ENCODE results near the gene MPPED1.

MPPED1 gene

DNA sequence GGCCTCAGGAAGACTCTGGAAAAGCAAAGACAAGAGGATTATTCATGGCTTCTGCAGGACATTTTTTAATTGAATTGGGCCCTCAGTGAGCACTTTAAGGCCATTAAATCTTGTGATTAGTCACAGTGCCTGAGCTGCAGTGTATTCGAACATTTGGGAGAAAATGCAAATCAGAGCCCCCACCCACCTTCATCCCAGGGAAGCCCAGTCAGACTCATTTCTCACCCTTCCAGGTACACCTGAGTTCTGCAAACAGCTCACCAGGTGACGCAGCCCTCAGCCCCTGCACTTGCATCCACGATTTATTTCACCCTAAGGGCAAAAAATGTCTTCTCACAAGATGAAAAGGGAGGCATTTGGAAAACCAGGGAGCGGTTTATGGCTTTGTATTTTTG, 128.7 kb downstream of the MPPED1 start:
- TF ChIP-seq, protein P1, sequence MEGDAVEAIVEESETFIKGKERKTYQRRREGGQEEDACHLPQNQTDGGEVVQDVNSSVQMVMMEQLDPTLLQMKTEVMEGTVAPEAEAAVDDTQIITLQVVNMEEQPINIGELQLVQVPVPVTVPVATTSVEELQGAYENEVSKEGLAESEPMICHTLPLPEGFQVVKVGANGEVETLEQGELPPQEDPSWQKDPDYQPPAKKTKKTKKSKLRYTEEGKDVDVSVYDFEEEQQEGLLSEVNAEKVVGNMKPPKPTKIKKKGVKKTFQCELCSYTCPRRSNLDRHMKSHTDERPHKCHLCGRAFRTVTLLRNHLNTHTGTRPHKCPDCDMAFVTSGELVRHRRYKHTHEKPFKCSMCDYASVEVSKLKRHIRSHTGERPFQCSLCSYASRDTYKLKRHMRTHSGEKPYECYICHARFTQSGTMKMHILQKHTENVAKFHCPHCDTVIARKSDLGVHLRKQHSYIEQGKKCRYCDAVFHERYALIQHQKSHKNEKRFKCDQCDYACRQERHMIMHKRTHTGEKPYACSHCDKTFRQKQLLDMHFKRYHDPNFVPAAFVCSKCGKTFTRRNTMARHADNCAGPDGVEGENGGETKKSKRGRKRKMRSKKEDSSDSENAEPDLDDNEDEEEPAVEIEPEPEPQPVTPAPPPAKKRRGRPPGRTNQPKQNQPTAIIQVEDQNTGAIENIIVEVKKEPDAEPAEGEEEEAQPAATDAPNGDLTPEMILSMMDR (IDR thresholded peaks at IDR 0.05; ENCODE audit: insufficient read depth, low read length, poor library complexity, severe bottlenecking): no peak
- H2AFZ ChIP-seq (ENCODE audit: low read depth, low read length, severe bottlenecking): no peak overlapping the region
- no peaks in the 10 kb centered on the region for H3K36me3 ChIP-seq (ENCODE audit: low read length)
- no peak overlapping the region for H3K4me3 ChIP-seq (ENCODE audit: insufficient read depth, low read length, poor library complexity, severe bottlenecking)
- H3K27ac ChIP-seq (ENCODE audit: low read depth, low read length): no peak overlapping the region
- H3K79me2 ChIP-seq (ENCODE audit: insufficient read depth, low read length): no peaks in the 10 kb centered on the region
- H4K20me1 ChIP-seq (ENCODE audit: low read depth, low read length): no peaks in the 10 kb centered on the region
- H3K9ac ChIP-seq (ENCODE audit: low read length): no peak overlapping the region
- H3K9me2 ChIP-seq (replicated peaks; ENCODE audit: insufficient read depth, low read length): no peaks in the 10 kb centered on the region
- H3K4me2 ChIP-seq (ENCODE audit: low read depth, low read length, poor library complexity, severe bottlenecking): no peak overlapping the region
- no peaks in the 10 kb centered on the region for H3K27me3 ChIP-seq (ENCODE audit: low read length)
- no peaks in the 10 kb centered on the region for H3F3A ChIP-seq (ENCODE audit: insufficient read depth)
- H3K9me3 ChIP-seq (ENCODE audit: insufficient read depth, low read length): no peaks in the 10 kb centered on the region

DNA sequence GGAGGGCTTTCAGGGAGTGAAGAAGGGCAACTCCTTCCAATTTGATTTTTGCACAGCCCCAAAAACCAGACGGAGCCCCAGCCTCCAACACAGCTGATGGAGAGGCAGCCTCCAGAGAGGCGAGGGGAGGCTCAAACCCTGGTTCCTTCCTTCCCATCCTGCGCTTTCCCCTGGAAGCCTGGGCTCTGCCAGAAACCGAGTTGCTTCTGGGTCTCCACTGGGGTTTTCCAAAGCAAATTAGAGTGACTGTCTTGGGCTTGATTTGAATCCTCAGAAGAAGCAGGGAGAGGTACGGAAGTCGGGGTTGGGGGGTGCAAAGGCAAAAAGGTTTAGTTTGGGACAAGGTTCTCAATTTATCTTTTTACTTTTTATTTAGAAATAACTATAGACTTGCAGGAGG, 129.2 kb downstream of the MPPED1 start:
- Histone ChIP-seq H3K27ac (ENCODE audit: low read depth, low read length) (no peak overlapping the region), H3K4me2 (ENCODE audit: low read depth, low read length, poor library complexity, severe bottlenecking) (no peak overlapping the region), H3K4me3 (ENCODE audit: insufficient read depth, low read length, poor library complexity, severe bottlenecking) (no peak overlapping the region), H3K36me3 (ENCODE audit: low read length) (no peaks in the 10 kb centered on the region), H3K9me3 (ENCODE audit: insufficient read depth, low read length) (no peaks in the 10 kb centered on the region), H3F3A (ENCODE audit: insufficient read depth) (no peaks in the 10 kb centered on the region), H3K9ac (ENCODE audit: low read length) (no peak overlapping the region), H3K9me2 (replicated peaks; ENCODE audit: insufficient read depth, low read length) (no peaks in the 10 kb centered on the region), H3K27me3 (ENCODE audit: low read length) (no peaks in the 10 kb centered on the region), H4K20me1 (ENCODE audit: low read depth, low read length) (no peaks in the 10 kb centered on the region), H3K79me2 (ENCODE audit: insufficient read depth, low read length) (no peaks in the 10 kb centered on the region), H2AFZ (ENCODE audit: low read depth, low read length, severe bottlenecking) (no peak overlapping the region)
- TF ChIP-seq, protein P1 (IDR thresholded peaks at IDR 0.05; ENCODE audit: insufficient read depth, low read length, poor library complexity, severe bottlenecking): no peak
- TF ChIP-seq EZH2phosphoT487 (conservative IDR thresholded peaks at IDR 0.05; ENCODE audit: low read length): no peak

DNA sequence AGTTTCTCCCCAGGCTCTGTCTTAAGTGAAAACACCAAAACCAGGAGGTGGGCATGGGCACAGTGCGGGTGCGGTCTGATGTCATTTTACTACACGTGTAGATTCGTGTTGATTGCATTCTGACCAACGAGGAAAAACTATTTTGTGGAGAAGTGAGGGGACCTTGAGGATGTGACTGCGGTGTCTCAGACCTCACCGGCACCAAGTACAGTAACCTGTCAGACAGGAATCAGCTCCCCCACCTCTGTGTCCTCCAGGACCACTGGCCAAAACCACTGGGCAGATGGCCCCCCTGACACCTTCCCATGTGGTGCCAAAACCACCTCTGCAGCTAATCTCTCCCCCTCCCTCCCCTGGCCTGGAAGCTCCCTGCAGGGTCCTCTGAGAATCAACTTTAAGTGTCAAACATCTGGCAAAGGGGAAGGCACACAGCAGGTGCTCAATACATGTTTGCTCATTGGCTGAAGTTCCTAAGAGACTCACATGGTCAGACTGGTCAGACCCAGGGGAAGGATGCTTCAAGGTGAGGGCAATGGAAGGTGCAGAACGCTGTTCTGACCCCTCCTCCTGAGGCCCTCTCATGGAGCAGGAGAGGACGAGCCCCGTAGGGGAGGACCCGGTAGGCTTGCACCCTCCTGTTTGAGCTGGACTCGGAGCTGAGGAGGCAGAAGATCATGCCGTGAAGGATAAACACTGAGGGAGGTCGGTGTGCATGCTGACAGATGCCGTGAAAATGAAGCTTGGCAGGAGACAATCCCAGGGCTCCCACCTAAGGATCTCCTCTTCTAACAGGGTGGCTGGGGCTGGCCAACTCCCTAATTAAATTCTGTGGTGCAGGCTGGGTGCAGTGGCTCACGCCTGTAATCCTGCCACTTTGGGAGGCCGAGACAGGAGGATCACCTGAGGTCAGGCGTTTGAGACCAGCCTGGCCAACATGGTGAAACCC, 129.9 kb downstream of the MPPED1 start:
- no peaks in the 10 kb centered on the region for H3K36me3 ChIP-seq (ENCODE audit: low read length)
- no peaks in the 10 kb centered on the region for H4K20me1 ChIP-seq (ENCODE audit: low read depth, low read length)
- H3K79me2 ChIP-seq (ENCODE audit: insufficient read depth, low read length): no peaks in the 10 kb centered on the region
- no peaks in the 10 kb centered on the region for H3K27me3 ChIP-seq (ENCODE audit: low read length)
- H2AFZ ChIP-seq (ENCODE audit: low read depth, low read length, severe bottlenecking): no peak overlapping the region
- no peak overlapping the region for H3K4me3 ChIP-seq (ENCODE audit: insufficient read depth, low read length, poor library complexity, severe bottlenecking)
- H3K4me2 ChIP-seq (ENCODE audit: low read depth, low read length, poor library complexity, severe bottlenecking): no peak overlapping the region
- H3F3A ChIP-seq (ENCODE audit: insufficient read depth): no peaks in the 10 kb centered on the region
- no peak overlapping the region for H3K9ac ChIP-seq (ENCODE audit: low read length)
- no peaks in the 10 kb centered on the region for H3K9me2 ChIP-seq (replicated peaks; ENCODE audit: insufficient read depth, low read length)
- H3K27ac ChIP-seq (ENCODE audit: low read depth, low read length): no peak overlapping the region
- TF ChIP-seq, protein P1 (IDR thresholded peaks at IDR 0.05; ENCODE audit: insufficient read depth, low read length, poor library complexity, severe bottlenecking): no peak
- TF ChIP-seq EZH2phosphoT487 (conservative IDR thresholded peaks at IDR 0.05; ENCODE audit: low read length): no peak
- no peaks in the 10 kb centered on the region for H3K9me3 ChIP-seq (ENCODE audit: insufficient read depth, low read length)

Data from SU-DHL-6 (cell line).